Skeletal muscle tissue (tissue), 4 donors: ENCODE data around the gene ZNF521. TPM values are rescaled to one million over a fixed set of nuclear protein-coding genes. Genes with fewer than 3 reads are reported as not detected.

Experiments used
- H3K27ac ChIP-seq: one replicate; pipeline ENCODE4 v1.7.0; 2013; ENCODE audit warnings: mild to moderate bottlenecking, low read depth, low read length, inconsistent platforms
- H3K27me3 ChIP-seq, 3 donors: one replicate each; pipeline ENCODE4 v1.7.0; 2013; ENCODE audit warnings: low read length in 3 of 3; ENCODE audit not compliant: control insufficient read depth in 3 of 3, insufficient read depth in 3 of 3
- H3K36me3 ChIP-seq, 3 donors: one replicate each; pipeline ENCODE4 v1.7.0; 2013; ENCODE audit warnings: low read length in 3 of 3; ENCODE audit not compliant: control insufficient read depth in 3 of 3, insufficient read depth in 3 of 3
- H3K4me1 ChIP-seq, 3 donors: one replicate each; pipeline ENCODE4 v1.7.0; 2013; ENCODE audit warnings: low read length in 3 of 3, mild to moderate bottlenecking in 3 of 3; ENCODE audit not compliant: control insufficient read depth in 3 of 3, insufficient read depth in 3 of 3
- H3K4me3 ChIP-seq, 3 donors: one replicate each; pipeline ENCODE4 v1.7.0; 2013; ENCODE audit warnings: low read length in 3 of 3
- H3K9ac ChIP-seq, 3 donors: one replicate each; pipeline ENCODE4 v1.7.0; 2013; ENCODE audit warnings: low read length in 3 of 3, mild to moderate bottlenecking in 3 of 3, moderate library complexity in 2 of 3, low read depth in 1 of 3
- H3K9me3 ChIP-seq, 3 donors: one replicate each; pipeline ENCODE4 v1.7.0; 2013; ENCODE audit warnings: low read length in 3 of 3; ENCODE audit not compliant: control insufficient read depth in 3 of 3
- total RNA-seq: library from RNA; depleted of rRNA; stranded (reverse); fragments of >200 nt; gene quantifications from one replicate; pipeline ENCODE4 v1.2.3, GENCODE V29; 2014
- donor health status: Osteomylitis.

The ZNF521 gene
- total RNA-seq, 1 donor from 2014 or later, result 40.2 TPM

- Histone ChIP-seq H3K9ac (no peak overlapping the region), H3K4me3 (no peak overlapping the region), H3K4me1 (peaks cover 0 to 4% (median 0%) of the 10 kb centered on the region in 3 donors), H3K9me3 (no peaks in the 10 kb centered on the region), H3K27ac (no peak overlapping the region), H3K36me3 (no peaks in the 10 kb centered on the region), H3K27me3 (no peaks in the 10 kb centered on the region)
Measured at GRCh38 chr18:25126751-25127150, 225.2 kb downstream of the ZNF521 start.

DNA sequence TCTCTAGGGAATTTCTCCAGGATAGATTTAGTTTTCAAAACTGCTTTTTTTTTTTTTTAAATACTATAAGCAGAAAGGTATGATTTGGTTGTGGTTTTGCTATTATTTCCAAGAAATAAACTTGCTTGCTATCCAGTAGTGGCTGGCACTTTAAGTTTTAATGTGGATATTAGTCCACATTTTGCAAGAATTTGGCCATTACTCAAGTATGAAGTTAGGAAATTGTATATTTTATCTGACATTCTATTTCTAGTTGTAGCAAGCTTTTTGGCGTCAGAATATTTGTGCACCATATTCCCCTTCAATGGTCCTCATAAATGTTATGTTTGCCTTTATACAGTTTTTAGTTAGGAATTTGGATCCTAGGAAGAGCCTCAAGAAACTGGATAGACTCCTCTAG, 226.3 kb downstream of the ZNF521 start:
- Histone ChIP-seq H3K4me1 (peaks cover 0 to 4% (median 0%) of the 10 kb centered on the region in 3 donors), H3K9ac (no peak overlapping the region), H3K27me3 (no peaks in the 10 kb centered on the region), H3K9me3 (no peaks in the 10 kb centered on the region), H3K4me3 (no peak overlapping the region), H3K36me3 (no peaks in the 10 kb centered on the region), H3K27ac (no peak overlapping the region)

- Histone ChIP-seq H3K4me3 (no peak overlapping the region), H3K27me3 (no peaks in the 10 kb centered on the region), H3K9me3 (no peaks in the 10 kb centered on the region), H3K9ac (no peak overlapping the region), H3K4me1 (peaks cover 0 to 4% (median 0%) of the 10 kb centered on the region in 3 donors), H3K27ac (no peak overlapping the region), H3K36me3 (no peaks in the 10 kb centered on the region)
Measured at GRCh38 chr18:25123438-25124232, 228.3 kb downstream of the ZNF521 start.

GRCh38 chr18:25121442-25121841, 230.5 kb downstream of the ZNF521 start:
- no peaks in the 10 kb centered on the region for H3K36me3 ChIP-seq
- H3K4me3 ChIP-seq, result no peak overlapping the region
- no peak overlapping the region for H3K9ac ChIP-seq
- no peaks in the 10 kb centered on the region for H3K4me1 ChIP-seq
- no peaks in the 10 kb centered on the region for H3K9me3 ChIP-seq
- no peaks in the 10 kb centered on the region for H3K27me3 ChIP-seq
- no peak overlapping the region for H3K27ac ChIP-seq

- Histone ChIP-seq H3K4me1 (no peaks in the 10 kb centered on the region), H3K4me3 (no peak overlapping the region), H3K9ac (no peak overlapping the region), H3K36me3 (no peaks in the 10 kb centered on the region), H3K27ac (no peak overlapping the region), H3K9me3 (no peaks in the 10 kb centered on the region), H3K27me3 (no peaks in the 10 kb centered on the region)
Measured at GRCh38 chr18:25113566-25113965, 238.4 kb downstream of the ZNF521 start.

- no peak overlapping the region for H3K9ac ChIP-seq
- H3K4me3 ChIP-seq, result no peak overlapping the region
- H3K27me3 ChIP-seq, result no peaks in the 10 kb centered on the region
- no peaks in the 10 kb centered on the region for H3K4me1 ChIP-seq
- no peak overlapping the region for H3K27ac ChIP-seq
- no peaks in the 10 kb centered on the region for H3K36me3 ChIP-seq
- no peaks in the 10 kb centered on the region for H3K9me3 ChIP-seq
Measured at GRCh38 chr18:25112821-25113434, 239.0 kb downstream of the ZNF521 start.

- no peaks in the 10 kb centered on the region for H3K27me3 ChIP-seq
- H3K36me3 ChIP-seq, result no peaks in the 10 kb centered on the region
- no peak overlapping the region for H3K9ac ChIP-seq
- no peak overlapping the region for H3K4me3 ChIP-seq
- H3K27ac ChIP-seq, result no peak overlapping the region
- H3K9me3 ChIP-seq, result no peaks in the 10 kb centered on the region
- H3K4me1 ChIP-seq, result no peaks in the 10 kb centered on the region
Measured at GRCh38 chr18:25111377-25112288, 240.3 kb downstream of the ZNF521 start.

DNA sequence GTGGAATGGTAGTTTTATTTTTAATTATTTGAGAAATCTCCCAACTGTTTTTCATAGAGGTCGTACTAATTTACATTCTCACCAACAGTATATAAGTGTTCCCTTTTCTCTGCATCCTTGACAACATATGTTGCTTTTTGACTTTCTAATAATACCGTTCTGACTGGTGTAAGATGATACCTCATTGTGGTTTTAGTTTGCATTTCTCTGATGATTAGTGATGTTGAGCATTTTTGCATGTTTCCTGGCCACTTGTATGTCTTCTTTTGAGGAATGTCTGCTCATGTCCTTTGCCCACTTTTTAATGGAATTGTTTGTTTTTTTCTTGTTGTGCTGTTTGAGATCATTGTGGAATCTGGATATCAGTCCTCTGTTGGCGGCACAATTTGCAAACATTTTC, 242.5 kb downstream of the ZNF521 start:
- Histone ChIP-seq H3K36me3 (no peaks in the 10 kb centered on the region), H3K27ac (no peak overlapping the region), H3K9me3 (no peaks in the 10 kb centered on the region), H3K9ac (no peak overlapping the region), H3K4me3 (no peak overlapping the region), H3K4me1 (no peaks in the 10 kb centered on the region), H3K27me3 (no peaks in the 10 kb centered on the region)

- H3K27me3 ChIP-seq, result no peaks in the 10 kb centered on the region
- no peaks in the 10 kb centered on the region for H3K9me3 ChIP-seq
- H3K27ac ChIP-seq, result no peak overlapping the region
- H3K4me3 ChIP-seq, result no peak overlapping the region
- no peaks in the 10 kb centered on the region for H3K36me3 ChIP-seq
- H3K9ac ChIP-seq, result no peak overlapping the region
- H3K4me1 ChIP-seq, result peaks cover 0 to 10% (median 0%) of the 10 kb centered on the region in 3 donors
Measured at GRCh38 chr18:25103468-25104155, 248.4 kb downstream of the ZNF521 start.
